ENCODE measurements around the gene SNX1.

Gene SNX1

DNA sequence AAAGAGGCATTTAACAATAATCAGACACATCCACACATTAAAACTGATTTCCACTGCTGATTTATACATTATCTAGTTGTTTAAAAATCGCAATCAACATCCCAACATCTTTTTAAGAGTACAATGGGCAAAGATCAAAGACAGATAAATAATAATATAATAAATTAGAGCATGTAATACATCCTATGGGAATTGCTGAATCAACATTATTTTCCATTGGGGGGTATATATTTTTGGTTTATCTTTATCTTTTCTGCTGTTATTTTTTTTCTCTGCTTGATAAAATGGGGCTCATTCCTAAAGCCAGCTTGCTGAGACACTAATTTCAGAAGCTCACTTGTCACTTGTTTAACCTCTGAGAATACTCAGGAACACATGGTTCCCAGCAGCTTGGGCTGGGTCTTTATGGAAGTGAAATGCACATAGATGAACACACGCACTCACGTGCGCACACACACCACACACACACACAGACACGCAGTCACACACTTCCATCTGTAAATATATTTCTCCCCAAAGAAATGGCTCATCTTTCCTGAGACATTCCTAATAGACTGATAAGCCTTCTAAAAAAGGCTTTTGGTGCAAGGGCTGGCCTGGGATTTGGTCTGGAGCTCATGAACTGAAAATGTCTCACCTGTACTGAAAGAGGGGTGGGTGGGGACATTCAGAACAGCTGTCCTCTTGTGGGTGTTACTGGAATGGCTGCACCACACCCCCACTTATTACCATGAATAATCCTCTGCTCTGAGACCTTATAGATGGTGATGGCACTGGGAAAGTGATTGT is 70.5 kb downstream of the SNX1 start:
- no peak for DNase-seq

DNA sequence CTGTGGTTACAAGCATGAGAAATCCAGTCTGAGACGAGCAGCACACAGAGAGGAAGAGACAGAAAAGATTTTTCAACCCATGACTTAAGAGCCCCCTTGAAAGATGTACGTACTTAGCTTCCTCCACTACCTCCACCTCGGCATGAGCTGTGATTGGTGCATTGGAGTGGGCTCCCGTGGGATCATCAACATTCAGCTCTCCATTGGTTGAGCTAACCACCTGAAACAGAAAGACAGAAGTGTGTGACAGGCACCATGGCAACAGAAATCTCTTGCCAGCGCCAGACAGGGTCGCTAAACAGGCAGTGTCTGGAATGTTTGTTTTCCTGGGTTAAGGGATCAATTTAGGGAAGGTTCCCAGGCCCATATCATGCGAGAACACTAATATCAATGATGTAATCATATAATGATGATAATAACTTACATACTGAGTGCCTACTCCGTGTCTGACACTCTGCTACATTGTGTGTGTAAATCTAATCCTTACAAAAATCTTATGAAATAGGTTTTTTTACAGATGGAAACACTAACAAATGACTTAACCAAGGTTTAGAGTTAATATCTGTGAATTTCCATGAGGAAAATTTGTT is 84.5 kb downstream of the SNX1 start:
- DNase-seq: no peak

DNA sequence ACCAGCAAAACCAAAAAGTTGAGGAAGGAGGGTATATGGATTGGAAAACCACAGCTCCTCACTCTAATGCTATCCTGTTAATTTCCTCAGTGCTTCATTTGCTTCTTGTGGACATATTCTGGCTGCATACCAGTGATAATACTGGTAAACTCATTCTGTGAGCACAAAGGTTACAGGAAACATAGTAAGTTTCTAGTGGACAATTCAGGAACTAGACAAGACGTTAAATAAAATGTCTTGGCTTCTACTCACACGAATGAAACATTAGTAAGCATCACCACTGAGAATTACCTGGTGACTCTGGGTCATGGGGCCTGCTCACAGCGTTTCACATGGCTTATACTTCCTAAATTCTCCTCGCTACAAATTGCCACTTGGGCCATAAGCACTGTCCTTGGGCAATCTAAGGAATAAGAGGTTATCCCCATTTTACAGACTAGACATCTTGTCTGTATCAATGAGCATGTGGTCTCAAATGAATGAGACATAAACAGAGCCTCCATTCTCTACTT is 87.1 kb downstream of the SNX1 start:
- no peak for DNase-seq

DNA sequence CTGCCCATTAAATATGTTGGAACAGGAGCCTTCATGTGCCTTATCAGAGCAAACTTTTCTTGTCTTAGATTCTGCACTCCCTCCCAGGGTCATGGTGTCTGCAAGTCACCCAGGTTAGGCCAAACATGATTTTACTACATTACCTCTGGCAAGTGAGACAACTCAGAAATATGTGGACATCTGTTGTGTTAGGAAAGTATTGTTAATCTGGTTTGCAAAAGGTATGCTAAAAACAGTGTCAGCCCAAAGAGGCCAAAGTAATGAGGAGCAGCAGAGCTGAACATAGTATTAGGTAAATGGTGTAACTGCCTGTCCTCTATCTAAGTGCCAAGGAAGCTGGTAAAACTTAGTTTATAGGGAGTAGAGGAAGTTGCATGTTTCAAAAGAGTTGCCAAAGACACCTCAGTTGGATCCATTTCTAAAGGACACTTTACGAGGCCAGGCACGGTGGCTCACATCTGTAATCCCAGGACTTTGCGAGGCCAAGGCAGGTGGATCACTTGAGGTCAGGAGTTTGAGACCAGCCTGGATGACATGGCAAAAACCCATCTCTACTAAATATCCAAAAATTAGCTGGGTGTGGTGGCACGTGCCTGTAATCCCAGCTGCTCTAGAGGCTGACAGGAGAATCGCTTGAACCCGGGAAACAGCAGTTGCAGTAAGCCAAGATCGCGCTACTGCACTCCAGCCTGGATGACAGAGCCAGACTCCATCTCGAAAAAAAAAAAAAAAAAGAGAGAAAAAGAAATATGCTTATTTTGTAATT is 89.5 kb downstream of the SNX1 start:
- DNase-seq: no peak

DNA sequence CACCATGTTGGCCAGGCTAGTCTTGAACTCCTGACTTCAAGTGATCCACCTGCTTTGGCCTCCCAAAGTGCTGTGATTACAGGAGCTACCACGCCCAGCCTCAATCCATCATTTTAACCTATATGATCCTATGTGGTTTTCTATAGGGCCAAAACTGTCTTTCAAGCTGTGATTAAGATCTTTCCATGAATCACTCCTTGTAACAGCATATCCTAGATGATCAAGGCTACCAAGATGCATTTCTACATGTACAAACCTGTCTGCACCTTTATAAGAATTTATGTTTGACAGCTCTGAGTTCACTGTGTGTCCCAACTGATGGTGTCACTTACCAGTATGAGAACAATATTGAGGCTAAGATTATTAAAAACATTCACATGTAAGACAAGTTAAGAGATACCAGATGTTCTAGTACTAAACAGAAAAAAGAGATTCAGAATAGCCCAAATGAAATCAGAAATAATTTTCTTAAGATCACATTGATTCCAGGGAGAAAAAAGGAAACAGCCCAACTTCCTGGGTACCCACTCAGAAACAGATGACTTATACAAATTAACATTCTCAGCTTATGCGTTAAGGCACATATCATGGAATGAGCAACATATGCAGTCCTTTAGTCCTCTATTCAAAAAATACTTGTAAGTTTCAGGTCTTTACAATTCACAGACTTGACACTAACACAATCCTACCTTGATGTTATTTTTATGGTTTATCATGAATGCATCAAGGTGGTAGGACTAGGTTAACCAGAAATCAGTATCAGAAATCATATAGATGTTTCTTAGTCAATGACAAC is 91.8 kb downstream of the SNX1 start:
- no peak for DNase-seq

All from NCI-H1417 treated with DMSO at 0.1 percent for 48 hours (cell line).